Measurements from ENCODE around the gene CAPNS1.

CAPNS1 gene

DNA sequence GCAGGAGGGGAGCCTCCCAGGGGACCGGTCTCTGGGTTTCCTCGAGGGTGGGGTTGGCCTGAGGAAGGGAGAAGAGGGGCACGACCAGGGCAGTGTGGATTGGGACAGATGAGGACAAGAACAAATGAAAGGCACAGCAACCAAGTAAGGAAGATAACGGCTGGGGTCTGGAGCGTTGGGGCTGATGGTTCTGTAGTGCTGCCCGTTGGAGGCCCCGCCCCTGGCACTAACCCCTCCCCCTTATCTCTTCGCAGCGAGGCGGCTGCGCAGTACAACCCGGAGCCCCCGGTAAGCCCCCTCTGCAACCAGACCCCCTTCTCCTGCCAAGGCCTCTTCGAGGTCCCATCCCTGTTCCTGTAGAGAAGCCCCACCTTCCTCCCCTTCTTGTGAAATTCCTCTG lies 2.2 kb downstream of the CAPNS1 start:
- DNase-seq (ENCODE audit: low spot score in 2 of 2) (no peak), ATAC-seq (replicated peaks; ENCODE audit: extremely low read depth, poor library complexity, severe bottlenecking) (no peak)
- H3K9me3 Mint-ChIP-seq = no peaks in the 10 kb centered on the region
- peaks cover 25% of the 10 kb centered on the region for H3K4me1 Mint-ChIP-seq
- peak overlapping the region; percentile 87 for H3K27ac Mint-ChIP-seq (ENCODE audit: low read depth)
- no peaks in the 10 kb centered on the region for H3K27me3 Mint-ChIP-seq
- peak overlapping the region; percentile 96 for H3K4me3 Mint-ChIP-seq
- peaks cover 43% of the 10 kb centered on the region for H3K36me3 Mint-ChIP-seq (ENCODE audit: insufficient read depth)

DNA sequence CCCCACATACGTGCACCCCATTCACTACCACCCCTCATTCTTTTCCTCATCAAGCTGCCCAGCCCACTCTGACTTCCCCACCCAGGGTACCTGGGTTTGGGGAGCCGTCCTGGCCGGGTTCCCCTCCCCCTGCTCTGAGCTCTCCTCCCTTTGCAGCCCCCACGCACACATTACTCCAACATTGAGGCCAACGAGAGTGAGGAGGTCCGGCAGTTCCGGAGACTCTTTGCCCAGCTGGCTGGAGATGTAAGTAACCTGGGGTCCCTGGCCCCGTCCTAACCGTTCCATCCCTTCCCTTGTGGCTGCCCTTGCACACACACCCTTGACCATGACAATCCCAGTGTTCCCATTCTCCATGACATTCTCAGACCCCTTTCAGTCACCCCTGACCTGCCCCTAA lies 2.6 kb downstream of the CAPNS1 start:
- H3K36me3 Mint-ChIP-seq (ENCODE audit: insufficient read depth) = peaks cover 47% of the 10 kb centered on the region
- no peaks in the 10 kb centered on the region for H3K9me3 Mint-ChIP-seq
- no peaks in the 10 kb centered on the region for H3K27me3 Mint-ChIP-seq
- peak overlapping the region; percentile 12 for H3K4me3 Mint-ChIP-seq
- H3K27ac Mint-ChIP-seq (ENCODE audit: low read depth) = no peak overlapping the region
- H3K4me1 Mint-ChIP-seq = peaks cover 27% of the 10 kb centered on the region
- ATAC-seq (replicated peaks; ENCODE audit: extremely low read depth, poor library complexity, severe bottlenecking) (no peak), DNase-seq (ENCODE audit: low spot score in 2 of 2) (no peak)

GRCh38 chr19:36144624-36145023 lies 4.8 kb downstream of the CAPNS1 start:
- H3K9me3 Mint-ChIP-seq = no peaks in the 10 kb centered on the region
- H3K27me3 Mint-ChIP-seq = no peaks in the 10 kb centered on the region
- DNase-seq (ENCODE audit: low spot score in 2 of 2) (no peak), ATAC-seq (replicated peaks; ENCODE audit: extremely low read depth, poor library complexity, severe bottlenecking) (no peak)
- no peak overlapping the region for H3K4me3 Mint-ChIP-seq
- H3K27ac Mint-ChIP-seq (ENCODE audit: low read depth) = no peak overlapping the region
- H3K36me3 Mint-ChIP-seq (ENCODE audit: insufficient read depth) = peaks cover 62% of the 10 kb centered on the region
- peaks cover 27% of the 10 kb centered on the region for H3K4me1 Mint-ChIP-seq

- H3K9me3 Mint-ChIP-seq = no peaks in the 10 kb centered on the region
- H3K27me3 Mint-ChIP-seq = no peaks in the 10 kb centered on the region
- peaks cover 5% of the 10 kb centered on the region for H3K4me1 Mint-ChIP-seq
- ATAC-seq (replicated peaks; ENCODE audit: extremely low read depth, poor library complexity, severe bottlenecking) (no peak), DNase-seq (ENCODE audit: low spot score in 2 of 2) (no peak)
- H3K36me3 Mint-ChIP-seq (ENCODE audit: insufficient read depth) = peaks cover 53% of the 10 kb centered on the region
- H3K4me3 Mint-ChIP-seq = no peak overlapping the region
- H3K27ac Mint-ChIP-seq (ENCODE audit: low read depth) = no peak overlapping the region
Measured at GRCh38 chr19:36149673-36150406, 10.0 kb downstream of the CAPNS1 start.

DNA sequence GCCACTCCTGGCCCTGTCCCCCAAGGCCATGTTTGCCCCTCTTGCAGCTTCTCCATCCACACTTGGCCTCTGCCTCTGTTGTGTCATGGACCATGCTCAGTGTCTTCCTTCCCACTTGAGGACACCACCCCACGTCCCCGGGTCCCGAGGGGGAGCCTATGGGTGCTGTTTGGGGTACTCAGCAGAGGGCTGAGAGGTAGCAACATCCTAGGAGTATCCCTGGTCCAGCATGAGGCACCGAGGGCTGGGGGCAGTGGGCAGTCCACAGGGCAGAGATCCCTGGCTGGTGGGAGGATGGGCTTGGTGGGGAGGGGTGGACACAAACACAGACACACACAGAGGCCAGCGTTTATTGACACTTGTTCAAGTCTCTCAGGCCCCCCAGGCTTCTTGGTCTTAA lies 10.7 kb downstream of the CAPNS1 start:
- ATAC-seq (replicated peaks; ENCODE audit: extremely low read depth, poor library complexity, severe bottlenecking) (no peak), DNase-seq (ENCODE audit: low spot score in 2 of 2) (no peak)
- Mint-ChIP-seq H3K4me1 (peaks cover 5% of the 10 kb centered on the region), H3K4me3 (no peak overlapping the region), H3K27ac (ENCODE audit: low read depth) (no peak overlapping the region), H3K27me3 (no peaks in the 10 kb centered on the region), H3K36me3 (ENCODE audit: insufficient read depth) (peaks cover 46% of the 10 kb centered on the region), H3K9me3 (no peaks in the 10 kb centered on the region)

DNA sequence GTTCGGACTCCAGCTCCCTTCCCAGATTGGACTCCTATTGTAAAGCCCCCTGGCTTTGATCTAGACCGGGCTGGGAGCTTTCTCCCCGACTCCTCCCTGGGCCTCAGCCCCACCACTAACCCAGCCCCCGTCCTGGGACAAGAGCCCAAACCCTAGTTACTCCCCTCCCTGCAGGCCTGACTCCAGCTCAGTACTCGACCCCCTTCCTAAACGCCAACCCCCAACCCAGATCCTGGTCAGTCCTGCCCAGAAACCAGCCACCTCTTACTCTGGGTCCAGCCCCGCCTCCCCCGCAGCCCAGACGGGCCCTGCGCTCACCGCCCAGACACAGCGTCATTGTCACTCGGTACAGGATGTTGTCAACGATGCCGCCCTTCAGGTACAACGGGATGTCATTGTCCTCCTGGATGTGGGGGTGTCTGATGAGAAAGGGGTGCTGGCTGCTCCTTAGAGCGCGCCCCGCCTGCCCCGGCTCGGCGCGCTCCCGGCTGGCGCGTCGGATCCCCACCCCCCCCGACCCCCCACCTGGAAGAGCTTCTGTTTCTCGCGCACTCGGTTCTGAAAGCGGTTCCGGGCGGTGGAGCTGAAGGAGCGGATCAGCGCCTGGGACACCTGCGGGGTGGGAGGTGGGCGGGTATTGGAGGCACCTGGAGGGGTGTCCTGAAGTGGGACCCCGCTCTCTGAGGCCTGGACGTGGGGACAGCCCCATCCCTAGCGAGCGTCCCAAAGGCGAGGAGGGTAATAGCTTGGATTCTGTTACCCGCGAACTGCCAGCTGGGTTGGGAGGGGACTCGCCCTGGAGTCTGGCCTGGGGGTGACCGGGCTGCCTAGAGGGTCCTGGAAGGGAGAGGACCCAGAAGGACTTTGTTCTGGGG lies 11.5 kb downstream of the CAPNS1 start:
- no peak for DNase-seq (ENCODE audit: low spot score in 2 of 2)
- no peak overlapping the region for H3K27ac Mint-ChIP-seq (ENCODE audit: low read depth)
- no peak overlapping the region for H3K4me3 Mint-ChIP-seq
- H3K36me3 Mint-ChIP-seq (ENCODE audit: insufficient read depth) = peaks cover 44% of the 10 kb centered on the region
- H3K9me3 Mint-ChIP-seq = no peaks in the 10 kb centered on the region
- no peak for ATAC-seq (replicated peaks; ENCODE audit: extremely low read depth, poor library complexity, severe bottlenecking)
- no peaks in the 10 kb centered on the region for H3K27me3 Mint-ChIP-seq
- H3K4me1 Mint-ChIP-seq = peaks cover 5% of the 10 kb centered on the region

DNA sequence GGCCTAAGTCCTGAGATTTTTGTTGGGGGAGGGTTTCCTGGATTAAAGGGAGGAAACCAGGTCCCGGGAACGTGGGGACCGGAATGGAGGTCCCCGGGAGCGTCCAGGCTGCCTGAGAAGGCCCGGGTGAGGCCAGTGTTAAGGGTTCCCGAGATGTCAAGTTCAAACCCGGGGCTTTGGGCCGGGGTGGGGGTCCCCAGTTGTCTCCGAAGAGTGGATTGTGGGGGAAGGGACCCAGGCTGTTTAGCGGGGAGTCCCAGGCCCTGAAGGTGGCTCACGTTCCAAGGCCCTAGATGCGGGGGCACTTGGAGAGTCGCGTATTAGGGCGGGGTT lies 12.1 kb downstream of the CAPNS1 start:
- ATAC-seq (replicated peaks; ENCODE audit: extremely low read depth, poor library complexity, severe bottlenecking) (no peak), DNase-seq (ENCODE audit: low spot score in 2 of 2) (no peak)
- H3K27ac Mint-ChIP-seq (ENCODE audit: low read depth) = no peak overlapping the region
- H3K9me3 Mint-ChIP-seq = no peaks in the 10 kb centered on the region
- H3K36me3 Mint-ChIP-seq (ENCODE audit: insufficient read depth) = peaks cover 38% of the 10 kb centered on the region
- H3K4me1 Mint-ChIP-seq = peaks cover 3% of the 10 kb centered on the region
- H3K27me3 Mint-ChIP-seq = no peaks in the 10 kb centered on the region
- no peak overlapping the region for H3K4me3 Mint-ChIP-seq

- H3K27ac Mint-ChIP-seq (ENCODE audit: low read depth) = no peak within 1 kb of the TSS
- H3K4me3 Mint-ChIP-seq = no peak within 1 kb of the TSS
- H3K9me3 Mint-ChIP-seq = no peaks in the 10 kb centered on the region
Measured at GRCh38 chr19:36152352-36153091, 12.7 kb downstream of the CAPNS1 start, which contains the start of gene COX7A1. Gene COX7A1, minus strand, starts transcription at chr19:36152447. Its CDS starts 40 bp downstream, at chr19:36152407.

DNA sequence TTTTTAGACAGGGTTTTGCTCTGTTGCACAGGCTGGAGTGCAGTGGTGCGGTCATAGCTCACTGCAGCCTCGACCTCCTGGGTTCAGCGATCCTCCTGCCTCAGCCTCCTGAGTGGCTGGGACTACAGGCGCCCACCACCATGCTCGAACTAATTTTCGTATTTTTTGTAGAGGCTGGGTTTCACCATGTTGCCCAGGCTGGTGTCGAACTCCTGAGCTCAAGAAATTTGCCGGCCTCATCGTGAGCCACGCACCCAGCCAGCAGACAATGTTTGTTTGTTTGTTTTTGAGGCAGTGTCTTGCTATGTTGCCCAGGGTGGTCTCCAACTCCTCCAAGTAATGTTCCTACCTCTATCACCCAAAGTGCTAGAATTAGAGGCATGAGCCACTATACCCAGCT lies 13.3 kb downstream of the CAPNS1 start:
- H3K4me3 Mint-ChIP-seq = no peak overlapping the region
- DNase-seq (ENCODE audit: low spot score in 2 of 2) (no peak), ATAC-seq (replicated peaks; ENCODE audit: extremely low read depth, poor library complexity, severe bottlenecking) (no peak)
- H3K27ac Mint-ChIP-seq (ENCODE audit: low read depth) = no peak overlapping the region
- peaks cover 30% of the 10 kb centered on the region for H3K36me3 Mint-ChIP-seq (ENCODE audit: insufficient read depth)
- no peaks in the 10 kb centered on the region for H3K27me3 Mint-ChIP-seq
- H3K9me3 Mint-ChIP-seq = no peaks in the 10 kb centered on the region
- H3K4me1 Mint-ChIP-seq = no peaks in the 10 kb centered on the region

More at GRCh38 chr19:36152352-36153091, 12.7 kb downstream of the CAPNS1 start, which contains the start of gene COX7A1:
- DNase-seq (ENCODE audit: low spot score in 2 of 2) (no peak), ATAC-seq (replicated peaks; ENCODE audit: extremely low read depth, poor library complexity, severe bottlenecking) (no peak)
- Mint-ChIP-seq H3K27me3 (no peaks in the 10 kb centered on the region), H3K36me3 (ENCODE audit: insufficient read depth) (peaks cover 33% of the 10 kb centered on the region), H3K4me1 (no peaks in the 10 kb centered on the region)

GRCh38 chr19:36160821-36161596 lies 21.1 kb downstream of the CAPNS1 start:
- H3K4me3 Mint-ChIP-seq = no peak overlapping the region

GRCh38 chr19:36163813-36164212 lies 23.9 kb downstream of the CAPNS1 start:
- peaks cover 10% of the 10 kb centered on the region for H3K36me3 Mint-ChIP-seq (ENCODE audit: insufficient read depth)
- H3K4me1 Mint-ChIP-seq = no peaks in the 10 kb centered on the region

More at GRCh38 chr19:36160821-36161596, 21.1 kb downstream of the CAPNS1 start:
- H3K27me3 Mint-ChIP-seq = no peaks in the 10 kb centered on the region
- H3K4me1 Mint-ChIP-seq = no peaks in the 10 kb centered on the region
- no peaks in the 10 kb centered on the region for H3K9me3 Mint-ChIP-seq
- H3K36me3 Mint-ChIP-seq (ENCODE audit: insufficient read depth) = peaks cover 7% of the 10 kb centered on the region
- ATAC-seq (replicated peaks; ENCODE audit: extremely low read depth, poor library complexity, severe bottlenecking) (no peak), DNase-seq (ENCODE audit: low spot score in 2 of 2) (no peak)
- no peak overlapping the region for H3K27ac Mint-ChIP-seq (ENCODE audit: low read depth)

More at GRCh38 chr19:36163813-36164212, 23.9 kb downstream of the CAPNS1 start:
- DNase-seq (ENCODE audit: low spot score in 2 of 2) (no peak), ATAC-seq (replicated peaks; ENCODE audit: extremely low read depth, poor library complexity, severe bottlenecking) (no peak)
- Mint-ChIP-seq H3K4me3 (no peak overlapping the region), H3K9me3 (no peaks in the 10 kb centered on the region), H3K27me3 (no peaks in the 10 kb centered on the region), H3K27ac (ENCODE audit: low read depth) (no peak overlapping the region)
